ENCODE measurements around the gene APOC1. TPM values are rescaled to one million over a fixed set of nuclear protein-coding genes. Genes with fewer than 3 reads are reported as not detected.

The APOC1 gene
- total and polyA plus RNA-seq, 8 donors = 1.1 to 213 (median 6.3) TPM

Other genes starting within 250 kb of the APOC1 start
- 1 to 10 TPM; 2.4 to 6.4 (median 4.0) TPM for gene CEACAM19, start 243.1 kb upstream of the APOC1 start, total RNA-seq
- 10 to 100 TPM; 20.6 to 27.7 TPM for gene CEACAM19, start 243.1 kb upstream of the APOC1 start, polyA plus RNA-seq
- gene CEACAM16, start 215.5 kb upstream of the APOC1 start, total RNA-seq = 1 to 10 TPM in 1 of 6 donors, under 1 TPM in 3, not detected in 2; 0.16 to 1.0 (median 0.31) TPM
- under 1 TPM in 1 of 2 donors, not detected in 1; 0.57 TPM for gene CEACAM16, start 215.5 kb upstream of the APOC1 start, polyA plus RNA-seq
- 10 to 100 TPM; 13.9 to 50.3 (median 30.0) TPM for gene BCL3, start 165.9 kb upstream of the APOC1 start, total RNA-seq
- 100 to 1,000 TPM in 1 of 2 donors, 10 to 100 TPM in 1; 79.9 to 113 TPM for gene BCL3, start 165.9 kb upstream of the APOC1 start, polyA plus RNA-seq
- gene CBLC, start 136.7 kb upstream of the APOC1 start, total RNA-seq = 10 to 100 TPM; 10.1 to 14.8 (median 12.1) TPM
- gene CBLC, start 136.7 kb upstream of the APOC1 start, polyA plus RNA-seq = 10 to 100 TPM; 16.5 to 29.7 TPM
- gene BCAM, start 105.5 kb upstream of the APOC1 start, total RNA-seq = 10 to 100 TPM; 28.8 to 74.5 (median 40.5) TPM
- 100 to 1,000 TPM in 1 of 2 donors, 10 to 100 TPM in 1; 99.5 to 140 TPM for gene BCAM, start 105.5 kb upstream of the APOC1 start, polyA plus RNA-seq
- 100 to 1,000 TPM in 1 of 6 donors, 10 to 100 TPM in 5; 26.7 to 101 (median 40.2) TPM for gene NECTIN2, start 68.3 kb upstream of the APOC1 start, total RNA-seq
- gene NECTIN2, start 68.3 kb upstream of the APOC1 start, polyA plus RNA-seq = 100 to 1,000 TPM in 1 of 2 donors, 10 to 100 TPM in 1; 93.6 to 101 TPM
- 10 to 100 TPM; 12.8 to 28.8 (median 17.4) TPM for gene TOMM40, start 23.4 kb upstream of the APOC1 start, total RNA-seq
- 10 to 100 TPM; 17.4 to 18.3 TPM for gene TOMM40, start 23.4 kb upstream of the APOC1 start, polyA plus RNA-seq
- 100 to 1,000 TPM in 1 of 6 donors, 10 to 100 TPM in 3, 1 to 10 TPM in 2; 3.1 to 379 (median 16.5) TPM for gene APOE, start 8.8 kb upstream of the APOC1 start, total RNA-seq
- 10 to 100 TPM; 14.8 to 45.1 TPM for gene APOE, start 8.8 kb upstream of the APOC1 start, polyA plus RNA-seq
- gene APOC4, start 27.6 kb downstream of the APOC1 start, total RNA-seq = under 1 TPM in 1 of 6 donors, not detected in 5; 0.47 TPM
- not detected for gene APOC4, start 27.6 kb downstream of the APOC1 start, polyA plus RNA-seq
- 10 to 100 TPM in 1 of 6 donors, 1 to 10 TPM in 1, under 1 TPM in 2, not detected in 2; 0.49 to 22.1 (median 3.8) TPM for gene APOC2, start 31.4 kb downstream of the APOC1 start, total RNA-seq
- gene APOC2, start 31.4 kb downstream of the APOC1 start, polyA plus RNA-seq = 1 to 10 TPM in 1 of 2 donors, under 1 TPM in 1; 0.54 to 2.2 TPM
- gene CLPTM1, start 40.8 kb downstream of the APOC1 start, total RNA-seq = 10 to 100 TPM; 56.4 to 73.6 (median 63.8) TPM
- 10 to 100 TPM; 74.5 to 81.9 TPM for gene CLPTM1, start 40.8 kb downstream of the APOC1 start, polyA plus RNA-seq
- 10 to 100 TPM in 4 of 6 donors, 1 to 10 TPM in 2; 8.3 to 21.7 (median 13.4) TPM for gene RELB, start 86.9 kb downstream of the APOC1 start, total RNA-seq
- 10 to 100 TPM; 25.1 to 33.5 TPM for gene RELB, start 86.9 kb downstream of the APOC1 start, polyA plus RNA-seq
- 10 to 100 TPM; 34.8 to 55.0 (median 47.7) TPM for gene CLASRP, start 124.4 kb downstream of the APOC1 start, total RNA-seq
- gene CLASRP, start 124.4 kb downstream of the APOC1 start, polyA plus RNA-seq = 100 to 1,000 TPM; 213 to 244 TPM
- under 1 TPM; 0.15 to 0.52 (median 0.32) TPM for gene ZNF296, start 161.9 kb downstream of the APOC1 start, total RNA-seq
- 1 to 10 TPM; 2.0 to 2.1 TPM for gene ZNF296, start 161.9 kb downstream of the APOC1 start, polyA plus RNA-seq
- gene GEMIN7, start 164.7 kb downstream of the APOC1 start, total RNA-seq = 10 to 100 TPM in 1 of 6 donors, 1 to 10 TPM in 5; 3.8 to 11.4 (median 7.7) TPM
- gene GEMIN7, start 164.7 kb downstream of the APOC1 start, polyA plus RNA-seq = 10 to 100 TPM; 16.6 to 26.2 TPM
- 10 to 100 TPM; 13.0 to 18.7 (median 15.1) TPM for gene PPP1R37, start 178.6 kb downstream of the APOC1 start, total RNA-seq
- gene PPP1R37, start 178.6 kb downstream of the APOC1 start, polyA plus RNA-seq = 10 to 100 TPM; 31.7 to 57.4 TPM
- gene NKPD1, start 246.4 kb downstream of the APOC1 start, total RNA-seq = under 1 TPM in 2 of 6 donors, not detected in 4; 0.03 to 0.09 TPM
- under 1 TPM; 0.19 to 0.33 TPM for gene NKPD1, start 246.4 kb downstream of the APOC1 start, polyA plus RNA-seq

Measured in pancreas (tissue), 8 donors.